CD4-positive, alpha-beta T cell treated with Interferon gamma for 1 hour (primary cell): ENCODE data around the gene ACER2.
"Not testable (repeated sequence)": the region's sequence is repeated elsewhere in the genome, so short reads cannot be mapped to it uniquely, and the experiment has no call there.

Experiments used
- DNase-seq: peaks from one replicate; pipeline ENCODE4 v3.0.0-alpha.2; 2020

ACER2 gene

DNA sequence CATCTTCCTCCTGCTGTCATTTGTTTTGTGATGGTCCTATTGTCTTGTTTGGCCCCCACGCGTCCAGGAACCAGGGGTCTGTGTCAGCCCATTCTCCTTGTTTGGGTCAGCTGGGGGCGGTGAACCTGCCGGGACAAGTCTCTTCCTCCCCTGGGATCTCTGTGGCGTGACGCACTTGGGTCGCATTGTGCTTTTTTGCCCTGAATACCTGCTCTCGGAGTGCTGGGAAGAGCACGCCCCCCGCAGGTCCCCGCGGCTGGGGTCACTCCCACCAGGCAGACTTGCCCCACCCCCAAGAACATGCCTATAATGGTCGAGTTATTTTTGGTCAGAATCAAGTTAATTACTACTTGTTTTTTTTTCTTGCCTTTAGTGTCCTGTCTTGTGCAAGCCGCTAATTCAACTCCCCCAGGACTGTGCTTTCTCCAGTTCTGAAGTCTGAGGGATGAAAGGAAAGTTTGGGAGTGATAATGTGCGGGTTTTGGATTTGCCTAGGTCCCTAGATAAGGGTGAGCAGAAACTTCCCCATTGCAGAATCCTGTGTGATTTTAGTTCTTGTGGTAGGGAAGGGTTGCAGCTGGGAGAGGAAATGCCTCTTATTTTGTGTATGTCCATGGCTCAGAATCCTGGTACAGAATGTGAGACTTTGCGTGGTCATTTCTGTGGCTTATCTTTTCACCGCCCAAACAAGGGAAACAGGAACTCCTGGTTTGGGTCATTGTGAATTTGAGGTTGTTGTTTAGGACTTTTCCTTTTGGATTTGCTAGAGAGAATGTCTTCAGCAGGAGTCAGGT is 789 bp downstream of the ACER2 start:
- peak; percentile 1 for DNase-seq

DNA sequence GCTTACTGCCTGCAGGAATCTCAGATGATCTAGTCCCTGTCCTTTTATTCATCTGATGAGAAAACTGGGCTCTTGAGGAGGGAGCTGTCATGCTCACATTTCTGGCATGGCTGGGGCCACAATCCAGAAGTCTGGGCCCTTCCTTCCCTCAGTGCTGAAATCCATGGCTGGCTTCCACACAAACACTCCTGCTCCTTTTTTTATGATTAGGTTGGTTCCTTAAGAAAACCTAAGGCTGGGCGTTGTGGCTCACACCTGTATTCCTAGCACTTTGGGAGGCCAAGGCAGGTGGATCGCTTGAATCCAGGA is 1.3 kb downstream of the ACER2 start:
- DNase-seq = no peak

DNA sequence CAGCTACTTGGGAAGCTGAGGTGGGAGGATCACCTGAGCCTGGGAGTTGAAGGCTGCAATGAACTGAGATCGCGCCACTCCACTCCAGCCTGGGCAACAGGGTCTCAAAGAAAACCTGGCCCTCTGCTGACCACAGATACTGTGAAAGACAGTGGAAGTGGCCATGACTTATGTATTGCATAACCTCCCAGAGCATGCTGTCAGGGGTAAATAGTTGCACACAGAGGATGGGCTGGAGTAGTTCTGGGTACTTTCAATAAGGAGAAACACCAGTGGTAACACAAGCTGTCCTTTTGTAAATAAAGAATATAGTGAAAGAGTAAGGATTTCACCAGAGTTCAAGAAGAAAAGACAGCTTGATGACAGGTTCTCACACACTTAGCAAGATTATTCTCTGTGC is 1.8 kb downstream of the ACER2 start:
- DNase-seq = no peak

DNA sequence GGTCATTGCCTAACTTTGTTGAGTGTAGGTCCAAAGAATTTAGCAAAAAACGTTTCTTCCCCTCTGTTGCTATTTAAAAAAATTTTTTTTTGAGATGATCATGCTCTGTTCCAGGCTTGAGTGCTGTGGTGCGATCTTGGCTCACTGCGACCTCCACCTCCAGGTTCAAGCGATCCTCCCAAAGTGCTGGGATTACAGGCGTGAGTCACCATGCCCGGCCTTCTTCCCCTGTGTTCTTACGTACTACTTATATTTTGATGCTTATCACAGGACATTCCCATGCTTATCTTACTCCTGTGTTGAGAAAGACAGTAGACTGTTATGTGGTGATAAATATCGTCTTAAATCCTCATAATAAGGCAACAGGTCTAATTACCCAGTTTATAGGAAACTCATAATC is 2.5 kb downstream of the ACER2 start:
- no peak for DNase-seq

DNA sequence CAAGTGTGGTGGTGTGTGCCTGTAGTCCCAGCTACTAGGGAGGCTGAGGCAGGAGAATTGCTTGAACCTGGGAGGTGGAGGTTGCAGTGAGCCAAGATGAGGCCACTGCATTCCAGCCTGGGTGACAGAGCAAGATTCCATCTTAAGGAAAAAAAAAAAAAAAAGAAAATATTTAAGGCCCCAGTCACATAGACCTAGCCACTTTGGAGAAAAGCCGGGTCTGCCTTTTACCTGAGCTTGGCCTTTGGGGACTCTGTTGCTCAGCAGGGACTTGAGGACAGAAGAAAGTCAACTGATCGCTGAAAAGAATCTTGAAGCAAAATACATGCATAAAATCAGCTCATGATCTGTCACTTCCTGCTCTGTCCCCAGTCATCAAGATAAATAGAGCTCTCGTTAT is 4.6 kb downstream of the ACER2 start:
- not testable (repeated sequence) for DNase-seq

DNA sequence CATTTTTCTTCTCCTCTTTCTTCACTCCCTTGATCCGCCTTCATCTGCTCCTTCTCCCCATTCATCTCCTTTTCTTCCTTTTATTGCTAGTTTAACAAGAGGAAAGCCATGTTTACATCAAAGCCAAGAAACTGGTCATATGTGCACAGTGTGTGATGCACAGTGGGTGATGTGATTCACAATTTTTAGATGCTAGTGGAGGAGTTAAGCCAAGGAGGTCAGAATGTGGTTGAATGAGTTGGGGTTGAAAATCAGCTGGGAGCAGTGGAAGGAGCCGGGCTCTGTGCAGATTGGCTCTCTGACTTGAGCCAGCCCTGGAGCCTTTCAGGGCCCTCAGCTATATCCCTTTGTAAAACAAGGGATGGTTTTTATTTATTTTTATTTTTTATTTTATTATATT is 7.3 kb downstream of the ACER2 start:
- no peak for DNase-seq

DNA sequence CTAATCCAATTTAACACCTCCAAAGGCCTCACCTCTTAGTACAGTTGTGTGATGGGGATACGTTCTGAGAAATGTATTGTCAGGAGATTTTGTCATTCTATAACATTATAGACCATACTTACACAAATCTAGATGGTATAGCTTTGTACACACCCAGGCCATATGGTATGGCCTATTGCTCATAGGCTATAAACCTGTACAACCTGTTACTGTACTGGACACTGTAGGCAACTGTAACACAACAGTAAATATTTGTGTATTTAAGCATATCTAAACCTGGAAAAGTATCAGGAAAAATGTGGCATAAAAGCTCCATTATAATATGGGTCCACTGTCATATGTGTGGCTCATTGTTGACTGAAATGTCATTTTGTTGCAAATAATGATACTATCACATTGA is 12.1 kb downstream of the ACER2 start:
- DNase-seq = no peak

DNA sequence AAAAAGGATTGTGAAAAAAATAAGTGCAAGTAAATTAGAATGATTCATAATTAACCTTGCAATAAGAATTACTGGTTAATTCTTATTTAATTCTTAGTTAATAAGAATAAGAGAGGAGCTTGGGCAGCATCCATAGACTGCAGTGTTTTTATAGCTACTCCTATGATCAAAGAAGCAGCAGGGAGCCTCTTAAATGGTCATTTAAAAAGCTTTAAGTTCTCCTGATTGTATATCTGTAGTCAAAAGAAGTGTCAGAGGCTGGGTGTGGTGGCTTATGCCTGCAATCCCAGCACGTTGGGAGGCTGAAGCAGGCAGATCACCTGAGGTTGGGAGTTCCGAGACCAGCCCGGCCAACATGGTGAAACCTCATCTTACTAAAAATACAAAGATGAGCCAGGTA is 14.4 kb downstream of the ACER2 start:
- no peak for DNase-seq

DNA sequence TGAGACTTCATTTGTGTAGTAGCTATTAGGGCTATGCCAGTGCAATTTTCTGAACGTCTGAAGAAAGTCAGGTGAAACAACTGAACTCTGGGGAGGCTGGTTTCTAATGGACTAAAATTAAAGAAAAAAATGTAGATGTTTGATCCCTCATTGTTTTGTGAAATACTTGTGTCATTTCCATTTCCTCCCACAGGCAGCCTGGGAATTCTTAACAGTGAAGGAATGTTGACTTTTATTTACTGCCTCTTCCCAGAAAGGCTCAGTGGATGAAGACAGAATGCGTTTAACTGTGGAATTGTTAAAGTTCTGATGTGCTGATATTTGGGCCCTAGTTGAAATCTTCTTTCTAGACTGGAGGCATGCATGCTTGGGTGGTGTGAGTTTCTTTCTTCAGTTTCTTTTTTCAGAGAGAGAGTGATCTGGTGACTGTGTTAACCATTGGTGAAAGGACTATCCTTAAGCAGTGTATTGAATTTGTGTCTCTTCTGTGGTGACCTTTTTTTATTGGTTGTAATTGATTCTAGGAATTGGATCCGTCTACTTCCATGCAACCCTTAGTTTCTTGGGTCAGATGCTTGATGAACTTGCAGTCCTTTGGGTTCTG is 15.5 kb downstream of the ACER2 start:
- no peak for DNase-seq

DNA sequence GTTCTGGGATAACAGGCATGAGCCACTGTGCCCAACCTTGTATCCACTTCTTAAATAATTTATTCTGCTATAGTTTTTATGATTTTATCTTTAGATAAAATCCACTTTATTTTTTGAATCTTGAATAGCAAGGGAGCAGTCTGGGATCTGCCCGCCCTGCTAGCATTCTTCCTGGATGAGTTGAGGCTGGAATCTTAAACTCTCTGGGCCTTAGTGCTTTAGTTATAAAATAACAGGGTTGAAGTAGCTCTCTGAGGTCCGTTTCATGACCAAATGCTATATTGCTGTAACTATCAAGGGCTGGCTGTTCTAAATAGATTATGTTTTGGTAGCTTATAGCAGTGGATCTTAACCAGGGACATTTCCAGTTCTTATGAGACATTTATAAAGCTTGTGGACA is 20.8 kb downstream of the ACER2 start:
- DNase-seq = no peak

DNA sequence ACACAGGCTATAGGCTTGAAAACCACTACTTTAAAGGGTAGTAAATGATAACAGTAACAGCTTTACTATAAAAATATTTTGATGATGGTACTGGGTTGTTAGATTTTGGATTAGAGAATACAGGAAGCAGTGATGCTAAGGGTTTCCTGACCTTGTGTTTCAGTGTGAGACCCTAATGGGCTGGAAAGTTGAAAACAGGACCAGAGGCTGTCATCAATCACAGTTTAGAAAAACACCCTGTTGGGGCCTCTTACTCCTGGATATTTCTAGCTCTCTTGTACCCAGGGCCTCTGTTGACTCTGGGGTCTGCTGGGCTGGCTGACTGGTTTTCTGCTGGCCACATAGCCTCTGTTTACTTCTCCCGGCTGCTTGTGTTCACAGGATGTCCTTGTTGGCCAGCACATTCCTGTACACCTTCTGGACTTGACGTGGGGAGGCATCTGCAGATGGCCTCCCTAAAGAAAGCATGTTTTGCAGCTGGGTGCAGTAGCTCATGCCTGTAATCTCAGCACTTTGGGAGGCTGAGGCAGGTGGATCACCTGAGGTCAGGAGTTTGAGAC is 21.5 kb downstream of the ACER2 start:
- no peak for DNase-seq

DNA sequence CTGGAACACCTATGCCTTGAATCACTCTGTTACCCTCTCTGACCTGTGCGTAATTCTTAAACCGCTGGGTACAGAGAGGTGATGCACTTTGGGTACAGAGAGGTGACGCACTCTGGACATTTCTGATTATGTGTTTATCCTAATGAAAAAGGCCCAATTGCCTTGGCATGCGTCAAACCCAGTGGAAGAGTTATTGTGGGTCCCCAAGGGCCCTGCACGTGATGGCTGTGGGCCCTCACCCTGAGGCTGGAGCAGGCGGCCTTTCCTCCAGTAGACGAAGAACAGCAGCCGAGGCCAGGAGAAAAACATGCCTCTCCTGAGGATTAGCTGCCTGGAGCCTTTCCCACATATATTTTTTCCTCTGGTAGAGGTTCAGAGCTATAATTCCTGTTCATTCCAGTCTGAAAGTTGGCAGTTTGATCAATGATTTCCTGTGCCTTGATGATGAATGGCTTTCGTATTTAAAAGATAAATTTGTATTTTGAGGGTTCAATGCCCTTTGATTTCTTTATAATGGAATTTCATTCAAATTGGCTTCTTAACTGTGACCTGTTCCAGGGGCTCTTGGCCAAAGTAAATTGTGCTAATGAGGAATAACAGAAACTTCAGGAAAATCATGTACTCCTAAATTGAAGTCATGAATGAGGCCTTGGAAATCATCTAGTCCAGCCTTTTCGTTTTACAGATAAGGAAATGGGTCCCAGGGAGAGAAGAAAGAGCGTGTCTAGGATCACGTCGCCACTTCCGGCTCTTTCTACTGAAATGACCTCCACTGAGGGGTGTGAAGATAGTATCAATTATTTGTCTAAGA is 22.8 kb downstream of the ACER2 start:
- DNase-seq = no peak

DNA sequence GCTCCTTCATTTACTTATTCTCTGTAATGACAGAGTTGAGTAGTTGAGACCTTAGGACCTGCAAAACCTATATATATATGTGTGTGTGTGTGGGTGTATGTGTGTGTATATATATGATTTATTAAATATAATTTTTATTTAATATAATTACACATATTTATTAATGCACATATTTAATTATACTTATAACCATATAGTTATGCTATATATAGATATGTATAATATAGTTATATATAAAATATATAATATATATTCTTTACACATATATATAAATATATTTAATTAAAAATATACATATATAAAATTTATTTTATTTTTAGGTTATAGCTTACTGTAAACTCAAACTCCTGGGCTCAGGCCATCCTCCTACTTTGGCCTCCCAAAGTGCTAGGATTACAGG is 23.7 kb downstream of the ACER2 start:
- DNase-seq = no peak

DNA sequence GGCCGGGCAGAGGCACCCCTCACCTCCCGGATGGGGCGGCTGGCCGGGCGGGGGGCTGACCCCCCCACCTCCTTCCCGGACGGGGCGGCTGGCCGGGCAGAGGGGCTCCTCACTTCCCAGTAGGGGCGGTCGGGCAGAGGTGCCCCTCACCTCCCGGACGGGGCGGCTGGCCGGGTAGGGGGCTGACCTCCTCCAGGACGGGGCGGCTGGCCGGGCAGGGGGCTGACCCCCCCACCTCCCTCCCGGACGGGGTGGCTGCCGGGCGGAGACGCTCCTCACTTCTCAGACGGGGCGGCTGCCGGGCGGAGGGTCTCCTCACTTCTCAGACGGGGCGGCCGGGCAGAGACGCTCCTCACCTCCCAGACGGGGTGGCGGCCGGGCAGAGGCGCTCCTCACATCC is 24.9 kb downstream of the ACER2 start:
- not testable (repeated sequence) for DNase-seq

DNA sequence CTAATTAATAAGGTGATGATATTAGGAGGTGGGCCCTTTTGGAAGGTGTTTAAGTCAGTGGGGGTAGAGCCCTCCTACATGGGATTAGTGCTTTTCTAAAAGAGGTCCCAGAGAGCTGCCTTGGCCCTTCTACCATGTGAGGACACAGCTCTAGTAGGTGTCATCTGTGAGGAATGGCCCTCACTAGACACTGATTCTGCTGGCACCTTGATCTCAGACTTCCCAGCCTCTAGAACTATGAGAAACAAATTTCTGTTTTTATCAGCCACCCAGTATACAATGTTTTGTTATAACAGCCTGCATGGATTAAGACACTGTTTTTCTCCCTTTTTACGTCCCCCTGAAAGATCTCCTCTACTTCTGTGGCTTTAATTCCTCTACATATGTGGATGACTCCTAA is 31.6 kb downstream of the ACER2 start:
- no peak for DNase-seq

DNA sequence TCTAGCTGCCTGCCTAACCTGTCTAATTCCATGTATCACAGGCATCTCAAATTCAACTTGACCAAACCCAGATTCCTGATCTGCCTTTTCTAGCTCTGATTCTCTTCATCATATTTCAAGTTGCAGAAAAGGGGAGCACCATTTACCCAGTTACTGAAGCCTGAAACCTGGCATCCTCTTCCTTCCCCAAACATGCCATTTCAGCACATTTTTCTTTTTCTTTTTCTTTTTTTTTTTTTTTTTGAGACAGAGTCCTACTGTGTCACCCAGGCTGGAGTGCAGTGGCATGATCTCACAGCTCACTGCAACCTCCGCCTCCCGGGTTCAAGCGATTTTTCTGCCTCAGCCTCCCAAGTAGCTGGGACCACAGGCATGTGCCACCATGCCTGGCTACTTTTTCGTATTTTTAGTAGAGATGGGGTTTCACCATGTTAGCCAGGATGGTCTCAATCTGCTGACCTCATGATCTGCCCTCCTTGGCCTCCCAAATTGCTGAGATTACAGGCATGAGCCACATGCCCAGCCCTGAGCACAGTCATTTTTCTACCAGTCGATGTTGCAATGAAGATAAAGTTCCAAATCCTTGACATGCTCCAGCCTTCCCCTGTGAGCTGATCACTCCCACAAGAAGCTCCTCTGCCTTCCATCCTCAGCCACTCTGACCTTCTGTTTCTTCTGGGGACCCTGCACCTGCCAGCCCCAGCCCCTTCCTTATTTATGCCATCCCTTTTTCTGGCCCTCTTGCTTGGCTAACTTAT is 32.2 kb downstream of the ACER2 start:
- no peak for DNase-seq

DNA sequence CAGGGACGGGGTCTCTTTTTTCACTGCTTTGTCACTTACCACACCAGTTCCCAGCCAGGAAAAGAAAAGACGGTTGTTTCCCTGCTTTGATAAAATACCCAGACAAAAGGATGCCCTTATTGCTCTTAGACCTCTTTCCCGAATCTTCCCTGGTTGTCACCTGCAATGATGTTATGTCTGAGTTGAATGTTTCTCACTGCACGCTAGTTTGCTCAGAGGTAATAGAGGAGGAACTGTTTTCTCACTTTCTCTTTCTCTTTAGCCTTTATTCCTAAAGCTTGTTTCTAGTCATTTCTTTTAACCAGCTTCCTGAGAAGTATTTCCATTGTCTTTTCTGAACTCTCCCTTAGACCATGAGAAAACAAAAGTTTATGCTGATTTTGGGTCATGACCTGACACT is 32.9 kb downstream of the ACER2 start:
- DNase-seq = no peak

DNA sequence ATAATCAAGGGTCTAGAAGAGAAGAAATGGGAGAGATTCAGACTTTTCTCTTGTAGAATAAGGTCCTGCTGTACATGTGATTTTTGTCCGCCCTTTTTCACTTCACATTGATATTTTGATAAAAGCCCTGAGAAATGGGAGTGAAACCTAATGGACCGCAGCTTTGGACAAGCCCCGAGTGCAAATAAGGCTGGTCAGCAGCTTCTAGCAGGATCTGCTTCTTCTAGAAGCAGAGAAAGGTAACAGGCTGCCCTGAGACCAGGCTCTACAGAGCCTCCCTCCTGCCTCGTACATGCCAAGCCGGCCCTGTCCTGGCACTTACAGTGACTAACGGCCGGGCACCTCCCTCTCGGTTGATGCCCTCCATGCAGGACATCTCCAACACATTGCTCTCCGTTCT is 33.4 kb downstream of the ACER2 start:
- DNase-seq = no peak

DNA sequence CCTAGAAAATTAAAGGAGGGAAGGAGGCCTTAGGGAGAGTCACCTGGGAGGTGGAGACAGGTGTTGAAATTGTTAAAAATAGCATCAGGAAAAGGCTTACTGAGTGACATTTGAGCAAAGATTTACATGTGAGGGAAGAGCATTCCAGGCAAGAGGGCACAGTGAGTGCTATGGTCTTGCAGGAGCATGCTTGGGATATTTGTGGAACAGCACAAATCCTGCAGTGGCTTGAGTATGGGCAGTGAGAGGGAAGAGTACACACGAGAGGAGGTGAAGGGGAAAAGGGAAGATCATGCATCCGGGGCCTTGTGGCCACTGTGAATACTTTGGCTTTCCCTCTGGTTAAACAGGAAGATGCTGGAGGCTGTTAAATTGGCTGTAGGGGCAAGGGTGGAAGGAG is 36.6 kb downstream of the ACER2 start:
- DNase-seq = no peak

DNA sequence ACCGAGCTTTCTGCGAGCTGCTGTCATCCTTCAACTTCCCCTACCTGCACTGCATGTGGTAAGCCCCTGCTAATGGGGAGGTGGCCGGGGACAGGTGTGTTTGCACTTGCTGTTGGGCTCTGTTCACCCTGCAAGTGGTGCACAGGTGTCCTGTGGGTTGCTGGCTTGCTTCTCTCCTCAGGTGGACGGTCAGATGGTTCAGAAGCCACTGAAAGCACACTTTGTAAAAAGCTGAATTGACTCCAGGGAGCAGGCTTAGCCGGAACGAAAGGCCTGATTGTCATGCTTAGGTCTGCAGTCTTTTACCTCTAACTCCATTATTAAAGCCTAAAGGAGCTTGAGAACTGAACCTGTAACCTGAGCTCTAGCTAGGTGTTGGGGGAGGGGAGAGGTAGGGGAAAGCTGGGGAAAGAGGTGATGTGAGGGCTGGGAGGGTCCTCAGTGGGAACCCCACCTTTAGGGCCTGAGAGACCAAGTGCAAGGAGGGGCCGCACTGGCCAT is 37.6 kb downstream of the ACER2 start:
- no peak for DNase-seq

DNA sequence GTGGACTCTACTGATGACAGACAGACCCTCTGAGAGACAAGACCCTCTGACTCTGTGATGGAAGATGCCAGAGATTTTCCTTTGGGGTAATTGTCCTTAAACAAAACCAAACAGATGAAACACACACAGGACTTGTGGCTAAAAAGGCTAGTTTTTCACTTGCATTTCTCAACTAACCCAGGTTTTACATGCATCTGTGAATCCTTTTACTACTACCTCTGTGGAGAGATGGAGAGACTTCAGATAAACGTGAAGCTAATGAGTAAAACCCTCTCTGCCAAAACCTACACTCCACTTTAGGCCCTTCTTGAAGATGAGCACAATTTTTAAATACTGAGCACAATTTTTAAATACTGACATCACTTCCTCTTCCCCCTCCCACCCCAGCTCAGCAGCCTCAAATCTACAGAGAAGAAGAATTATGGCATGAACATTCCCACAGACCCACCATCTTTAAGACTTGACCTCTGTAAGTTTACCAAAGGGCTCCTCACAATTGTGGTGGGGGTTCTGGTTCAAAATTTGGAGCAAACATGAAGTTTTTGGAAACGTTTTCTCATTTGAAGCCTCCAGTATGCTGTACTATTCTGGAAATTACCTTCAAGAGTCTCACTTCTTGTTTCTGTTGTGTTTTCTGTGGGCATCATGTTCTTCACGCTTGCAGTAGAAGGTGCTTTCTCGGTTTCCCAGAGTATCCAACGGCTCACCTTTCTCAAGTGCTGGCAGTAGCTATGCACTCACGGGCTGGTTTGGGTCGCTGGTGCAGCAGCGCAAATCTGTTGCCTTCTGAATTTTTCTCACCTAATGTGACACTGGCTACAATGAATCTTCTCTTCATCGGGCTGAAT is 42.7 kb downstream of the ACER2 start:
- no peak for DNase-seq

DNA sequence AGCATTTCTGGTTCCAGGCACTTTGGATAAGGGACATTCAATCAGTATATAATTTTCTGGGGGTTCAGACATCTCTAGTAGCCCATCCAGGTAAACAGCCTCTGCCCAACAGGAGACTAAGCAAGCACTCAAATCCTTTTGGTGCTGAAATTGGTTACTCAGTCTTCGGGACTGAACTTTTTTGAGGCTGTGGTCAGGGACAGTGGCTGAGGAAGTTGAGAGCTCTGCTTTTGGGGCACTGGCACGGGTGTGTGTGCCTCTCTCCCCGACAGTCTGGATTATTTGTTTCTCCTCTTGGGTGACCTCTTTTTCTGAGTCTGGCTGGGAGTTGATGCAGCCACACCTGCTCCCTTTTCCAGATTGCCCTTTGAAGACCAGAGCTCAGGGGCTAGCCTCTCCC is 47.6 kb downstream of the ACER2 start:
- no peak for DNase-seq
